Lung (tissue), 12 donors: ENCODE results near the gene TMEM167A. TPM values are rescaled to one million over a fixed set of nuclear protein-coding genes. Genes with fewer than 3 reads are reported as not detected.

Experiments
- ATAC-seq: fragments of 200-7000 bp; cut with Tn5 transposase; one replicate; pipeline ENCODE4 v1.9.1; 2020; ENCODE audit warnings: moderate number of reproducible peaks; ENCODE audit not compliant: insufficient read depth, low FRiP score
- DNase-seq, 3 donors: peaks; one replicate each; pipeline ENCODE4 v3.0.0-alpha.2; 2013 to 2017
- H3K27ac ChIP-seq, 2 donors: one replicate each; pipeline ENCODE4 v1.5.1; 2013; ENCODE audit warnings: mild to moderate bottlenecking in 2 of 2, moderate library complexity in 2 of 2, control low read depth in 1 of 2, inconsistent platforms in 1 of 2, low read depth in 1 of 2, low read length in 1 of 2
- H3K27me3 ChIP-seq, 3 donors: one replicate each; pipeline ENCODE4 v1.5.1; 2013; ENCODE audit warnings: low read length in 2 of 3; ENCODE audit not compliant: control insufficient read depth in 3 of 3, insufficient read depth in 3 of 3
- H3K36me3 ChIP-seq, 4 donors: one replicate each; pipeline ENCODE4 v1.5.1; 2013; ENCODE audit warnings: low read length in 4 of 4, mild to moderate bottlenecking in 1 of 4, moderate library complexity in 1 of 4; ENCODE audit not compliant: control insufficient read depth in 4 of 4, insufficient read depth in 4 of 4
- H3K4me1 ChIP-seq, 5 donors: one replicate each; pipeline ENCODE4 v1.5.1; 2013; ENCODE audit warnings: low read length in 5 of 5, mild to moderate bottlenecking in 2 of 5, moderate library complexity in 1 of 5; ENCODE audit not compliant: control insufficient read depth in 5 of 5, insufficient read depth in 5 of 5
- H3K4me3 ChIP-seq: one replicate; pipeline ENCODE4 v1.5.1; 2013; ENCODE audit warnings: mild to moderate bottlenecking, control low read depth, moderate library complexity
- H3K9ac ChIP-seq, 2 donors: one replicate each; pipeline ENCODE4 v1.5.1; 2013; ENCODE audit warnings: low read length in 2 of 2, control low read depth in 1 of 2; ENCODE audit not compliant: insufficient read depth in 1 of 2
- H3K9me3 ChIP-seq, 4 donors: one replicate each; pipeline ENCODE4 v1.5.1; 2013; ENCODE audit warnings: low read length in 3 of 4, mild to moderate bottlenecking in 1 of 4, moderate library complexity in 1 of 4; ENCODE audit not compliant: control insufficient read depth in 4 of 4, insufficient read depth in 3 of 4
- CTCF ChIP-seq: IDR thresholded peaks from 2 replicates; pipeline ENCODE4 v1.5.1; 2012; ENCODE audit warnings: mild to moderate bottlenecking; ENCODE audit errors: control extremely low read depth, extremely low read depth
- WGBS, 2 donors: extraction: QIAGEN DNeasy Blood & Tissue Kit; methylation state at CpG; one replicate each; pipeline ENCODE4 v1.1.7; 2013; 5-methylcytosine and 5-hydroxymethylcytosine counted together
- polyA plus RNA-seq, 2 donors: library from polyadenylated mRNA; stranded (reverse); fragments of 200-250 nt; gene quantifications; one replicate each; pipeline ENCODE4 v1.2.1, GENCODE V29; 2013
- total RNA-seq, 2 donors: library from RNA; depleted of rRNA in 1 of 2; stranded (reverse); fragments of >200 nt in 1 of 2; gene quantifications; one replicate each; pipeline ENCODE4 v1.2.1, GENCODE V29; 2014 to 2021
- donor health status: control.
- donor health status: control.
- donor health status: Bipolar disorder and iron deficiency.
- donor health status: healthy.
- donor health status: DM: yes; HTN: yes; CAD: no.

The TMEM167A gene
- total and polyA plus RNA-seq, 4 donors = 32.2 to 75.7 (median 63.5) TPM

GRCh38 chr5:83090169-83090568 lies 13.0 kb upstream of the TMEM167A start:
- no peak overlapping the region for H3K9ac ChIP-seq
- H3K36me3 ChIP-seq = no peaks in the 10 kb centered on the region
- H3K27me3 ChIP-seq = no peaks in the 10 kb centered on the region
- TF ChIP-seq CTCF = no peak
- H3K27ac ChIP-seq = no peak overlapping the region
- peaks cover 0 to 8% (median 2%) of the 10 kb centered on the region in 4 donors for H3K9me3 ChIP-seq
- DNase-seq (no peak), ATAC-seq (no peak)
- no peaks in the 10 kb centered on the region for H3K4me1 ChIP-seq
- WGBS, 2 donors = 98 to 100% methylated on average over 3 of the region's 3 CpGs
- no peak overlapping the region for H3K4me3 ChIP-seq

GRCh38 chr5:83085106-83085505 lies 7.9 kb upstream of the TMEM167A start:
- TF ChIP-seq CTCF = no peak
- DNase-seq = no peak
- no peak for ATAC-seq

GRCh38 chr5:83084336-83084735 lies 7.1 kb upstream of the TMEM167A start:
- Histone ChIP-seq H3K27me3 (no peaks in the 10 kb centered on the region), H3K4me1 (peaks cover 0 to 2% (median 0%) of the 10 kb centered on the region in 5 donors), H3K27ac (no peak overlapping the region), H3K9ac (no peak overlapping the region), H3K36me3 (no peaks in the 10 kb centered on the region), H3K9me3 (no peaks in the 10 kb centered on the region), H3K4me3 (no peak overlapping the region)
- WGBS, 2 donors = 85% methylated on average over 2 of the region's 2 CpGs
- DNase-seq (no peak), ATAC-seq (no peak)
- no peak for TF ChIP-seq CTCF

More at GRCh38 chr5:83085106-83085505, 7.9 kb upstream of the TMEM167A start:
- Histone ChIP-seq H3K36me3 (no peaks in the 10 kb centered on the region), H3K4me1 (no peaks in the 10 kb centered on the region), H3K27me3 (no peaks in the 10 kb centered on the region), H3K4me3 (no peak overlapping the region), H3K27ac (no peak overlapping the region), H3K9me3 (peaks cover 0 to 1% (median 0%) of the 10 kb centered on the region in 4 donors), H3K9ac (no peak overlapping the region)
- WGBS, 2 donors = 55 to 56% methylated on average over 2 of the region's 2 CpGs

- no peaks in the 10 kb centered on the region for H3K9me3 ChIP-seq
- DNase-seq (no peak), ATAC-seq (no peak)
- H3K36me3 ChIP-seq = no peaks in the 10 kb centered on the region
- peaks cover 0 to 5% (median 3%) of the 10 kb centered on the region in 5 donors for H3K4me1 ChIP-seq
- H3K27me3 ChIP-seq = no peaks in the 10 kb centered on the region
- H3K4me3 ChIP-seq = no peak overlapping the region
- H3K27ac ChIP-seq = no peak overlapping the region
- no peak for TF ChIP-seq CTCF
- no peak overlapping the region for H3K9ac ChIP-seq
Measured at GRCh38 chr5:83082750-83083149, 5.6 kb upstream of the TMEM167A start.
